GM12873 (cell line): Measurements from ENCODE around the gene ZNF221.

ENCODE experiments used
- CTCF ChIP-seq: IDR thresholded peaks from 2 replicates; pipeline ENCODE4 v1.5.1; 2012; ENCODE audit warnings: low read depth, mild to moderate bottlenecking, moderate library complexity, low read length, control low read depth; ENCODE audit not compliant: insufficient read depth; ENCODE audit errors: missing control alignments

The ZNF221 gene

GRCh38 chr19:43913383-43913782 lies 37.6 kb upstream of the ZNF221 start:
- TF ChIP-seq CTCF, result no peak

- no peak for TF ChIP-seq CTCF
Measured at GRCh38 chr19:43914051-43914450, 37.0 kb upstream of the ZNF221 start.

- no peak for TF ChIP-seq CTCF
Measured at GRCh38 chr19:43923875-43924274, 27.2 kb upstream of the ZNF221 start.

GRCh38 chr19:43928820-43929219 lies 22.2 kb upstream of the ZNF221 start:
- TF ChIP-seq CTCF, result no peak

GRCh38 chr19:43934055-43934984 lies 16.7 kb upstream of the ZNF221 start:
- TF ChIP-seq CTCF, result no peak

GRCh38 chr19:43934985-43935708 lies 15.9 kb upstream of the ZNF221 start, which contains the start of gene ZNF45:
Gene ZNF45 (minus strand): TSS chr19:43935282. CDS start chr19:43922185, 13,097 bp downstream.
- no peak for TF ChIP-seq CTCF

- TF ChIP-seq CTCF, result no peak
Measured at GRCh38 chr19:43936188-43936587, 14.8 kb upstream of the ZNF221 start.
